Measurements from ENCODE around the gene SUN1.

Gene SUN1

GRCh38 chr7:805261-805660, 27.0 kb upstream of the SUN1 start:
- DNase-seq (ENCODE audit: low read depth in 2 of 2) = no peak

DNA sequence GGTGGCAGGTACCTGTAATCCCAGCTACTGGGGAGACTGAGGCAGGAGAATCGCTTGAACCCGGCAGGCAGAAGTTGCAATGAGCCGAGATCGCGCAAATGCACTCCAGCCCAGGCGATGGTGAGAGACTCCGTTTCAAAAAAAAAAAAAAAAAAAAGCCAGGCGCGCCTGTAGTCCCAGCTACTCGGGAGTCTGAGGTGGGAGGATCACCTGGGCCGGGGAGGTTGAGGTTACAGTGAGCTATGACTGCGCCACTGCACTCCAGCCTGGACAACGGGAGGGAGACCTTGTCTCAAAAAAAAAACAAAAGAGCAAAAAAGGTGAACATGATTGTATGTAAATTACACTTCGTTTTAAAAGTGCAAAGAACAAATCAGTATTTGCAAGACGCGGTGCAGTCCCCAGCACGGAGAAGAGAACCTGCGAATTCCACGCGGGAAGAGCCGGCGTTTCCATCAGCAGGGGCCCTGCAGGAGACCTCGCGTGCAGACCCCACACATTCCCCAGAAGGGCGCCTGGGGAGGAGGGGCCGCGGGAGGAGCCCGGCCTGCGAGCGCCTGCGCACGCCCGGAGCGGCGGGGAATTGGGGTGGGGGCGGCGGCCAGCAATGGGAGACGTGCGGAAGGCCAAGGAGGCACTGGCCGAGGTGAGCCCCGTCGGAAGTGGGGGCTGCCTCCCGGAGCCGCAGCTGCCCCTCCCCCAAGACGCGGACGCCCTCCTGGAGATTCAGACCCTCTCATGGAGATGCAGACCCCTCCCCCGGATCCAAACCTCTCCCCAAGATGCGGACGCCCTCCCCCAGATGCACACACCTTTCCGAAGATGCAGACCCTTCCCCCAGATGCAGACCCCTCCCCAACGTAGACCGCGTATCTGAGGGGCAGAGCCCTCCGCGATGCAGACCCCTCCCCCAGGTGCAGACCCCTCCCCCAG, 16.7 kb upstream of the SUN1 start:
- DNase-seq (ENCODE audit: low read depth in 2 of 2) = no peak

DNA sequence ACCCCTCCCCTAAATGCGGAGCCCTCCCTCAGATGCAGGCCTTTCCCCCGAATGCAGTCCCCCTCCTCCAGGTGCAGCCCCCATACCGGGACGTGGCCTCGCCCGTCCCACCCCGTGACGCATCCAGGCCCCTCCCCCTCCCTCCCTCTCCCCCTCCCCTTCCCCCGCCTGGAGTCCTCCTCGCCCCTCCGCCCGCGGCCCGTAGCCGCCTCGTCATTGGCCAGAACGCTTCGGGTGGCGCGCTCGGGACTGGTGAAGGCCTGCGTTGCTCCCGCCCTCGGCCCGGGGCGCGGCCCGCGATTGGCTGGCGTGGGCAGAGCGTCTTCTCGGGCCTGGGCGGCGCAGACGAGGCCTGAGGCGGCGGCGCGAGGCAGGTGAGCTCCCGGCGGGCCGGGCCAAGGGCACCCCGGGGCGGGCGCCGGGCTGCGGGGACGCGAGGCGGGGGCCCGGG, 16.0 kb upstream of the SUN1 start:
- peak; percentile 92 to 96 for DNase-seq (ENCODE audit: low read depth in 2 of 2)

DNA sequence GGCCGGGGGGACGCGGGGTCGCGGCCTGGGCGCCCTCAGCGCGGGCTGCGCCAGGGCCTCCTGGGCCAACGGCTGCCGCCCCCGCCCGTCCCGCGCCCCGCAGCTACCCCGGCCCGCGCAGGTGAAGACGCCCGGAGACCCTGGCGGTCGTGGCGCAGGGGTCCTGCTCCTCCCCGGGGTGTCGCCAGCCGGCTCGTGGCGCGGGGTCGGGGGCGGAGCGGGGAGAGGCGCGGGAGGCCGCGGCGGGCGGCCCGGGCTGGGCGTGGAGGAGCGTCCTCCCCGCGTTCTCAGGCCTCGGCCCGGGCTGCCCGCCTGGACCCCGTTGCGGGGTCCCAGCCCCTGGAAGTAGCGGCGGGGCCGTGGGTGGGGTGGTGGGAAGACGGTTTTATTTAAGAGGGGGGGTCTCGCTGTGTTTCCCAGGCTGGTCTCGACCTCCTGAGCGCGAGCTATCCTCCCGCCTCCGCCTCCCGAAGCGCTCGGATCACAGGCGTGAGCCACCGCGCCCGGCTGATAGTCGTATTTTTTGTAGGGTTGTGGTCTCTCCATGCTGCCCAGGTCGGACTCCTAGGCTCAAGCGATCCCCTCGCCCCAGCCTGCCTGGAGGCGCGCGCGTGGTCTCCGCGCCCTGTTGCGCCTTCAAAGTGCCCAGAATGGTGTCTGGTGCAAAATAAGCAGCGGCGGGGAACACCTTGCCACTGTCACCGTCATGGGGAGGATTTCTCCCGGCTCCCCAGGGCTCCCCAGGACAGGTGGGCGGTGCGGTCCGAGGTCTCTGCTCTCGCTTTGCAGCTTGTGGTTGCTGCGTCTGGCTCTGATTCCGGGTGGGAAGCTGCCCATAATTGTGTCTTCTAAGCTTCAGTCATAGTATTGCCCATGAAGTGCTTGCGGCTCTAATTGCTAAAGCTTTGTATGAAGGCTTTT, 15.3 kb upstream of the SUN1 start:
- peak; percentile 34 to 43 for DNase-seq (ENCODE audit: low read depth in 2 of 2)

- no peak for DNase-seq (ENCODE audit: low read depth in 2 of 2)
These were observed 14.1 kb upstream of the SUN1 start for GRCh38 chr7:818031-818699.

DNA sequence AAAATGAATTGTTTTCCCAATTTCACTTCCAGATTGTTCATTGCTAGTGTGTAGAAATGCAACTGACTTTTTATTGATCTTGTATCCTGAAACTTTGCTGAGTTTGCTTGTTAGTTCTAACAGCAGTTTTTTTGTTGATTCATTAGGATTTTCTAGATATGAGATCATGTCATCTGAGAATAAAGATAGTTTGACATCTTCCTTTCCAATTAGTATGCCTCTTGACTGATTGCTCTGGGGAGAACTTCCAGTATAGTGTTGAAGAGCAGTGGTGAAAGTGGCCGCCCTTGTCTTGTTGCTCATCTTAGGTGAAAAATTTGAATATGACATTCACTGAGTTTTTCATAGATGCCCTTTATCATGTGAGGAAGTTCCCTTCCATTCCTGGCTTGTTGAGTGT, 11.9 kb upstream of the SUN1 start:
- no peak for DNase-seq (ENCODE audit: low read depth in 2 of 2)

- DNase-seq (ENCODE audit: low read depth in 2 of 2) = no peak
These were observed 10.6 kb upstream of the SUN1 start for GRCh38 chr7:821688-822087.

GRCh38 chr7:822692-823276, 9.5 kb upstream of the SUN1 start:
- no peak for DNase-seq (ENCODE audit: low read depth in 2 of 2)

DNA sequence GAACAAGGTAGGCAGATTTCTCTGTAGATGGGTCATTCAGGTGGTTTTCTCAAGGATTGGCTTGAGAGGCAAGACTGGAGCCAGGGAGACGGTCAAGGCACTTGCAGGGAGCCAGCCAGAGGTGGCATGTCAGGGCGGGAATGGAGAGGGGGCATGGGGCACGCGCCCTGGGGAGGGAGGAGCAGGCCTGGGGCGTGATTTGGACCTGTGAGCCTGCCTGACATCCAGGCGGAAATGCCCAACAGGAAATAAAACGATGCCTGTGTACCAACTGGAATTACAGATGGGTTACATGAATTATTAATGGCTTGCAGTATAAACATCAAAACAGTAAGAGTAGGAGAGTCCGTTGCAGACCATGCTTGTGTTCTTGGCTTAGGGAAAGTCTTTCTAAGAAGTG, 8.6 kb upstream of the SUN1 start:
- no peak for DNase-seq (ENCODE audit: low read depth in 2 of 2)

DNA sequence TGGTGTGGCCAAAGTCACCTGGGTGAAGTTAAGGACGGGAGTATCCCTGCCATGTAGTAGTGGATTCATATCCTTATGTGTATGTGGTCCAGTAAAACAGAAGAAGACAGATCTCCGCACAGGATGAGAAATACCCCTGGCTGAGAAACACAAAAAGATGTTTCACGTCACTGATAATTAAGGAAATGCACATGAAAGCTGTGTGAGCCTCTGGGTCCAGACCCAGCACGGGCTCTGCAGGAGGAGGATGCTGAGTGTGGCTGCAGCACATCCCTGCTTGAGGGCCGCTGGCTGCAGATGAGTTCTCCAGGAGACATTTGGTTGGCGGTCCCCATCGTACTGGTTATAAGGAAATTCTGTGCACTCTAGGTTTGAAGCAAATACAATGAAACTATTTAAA, 8.2 kb upstream of the SUN1 start:
- DNase-seq (ENCODE audit: low read depth in 2 of 2) = no peak

DNA sequence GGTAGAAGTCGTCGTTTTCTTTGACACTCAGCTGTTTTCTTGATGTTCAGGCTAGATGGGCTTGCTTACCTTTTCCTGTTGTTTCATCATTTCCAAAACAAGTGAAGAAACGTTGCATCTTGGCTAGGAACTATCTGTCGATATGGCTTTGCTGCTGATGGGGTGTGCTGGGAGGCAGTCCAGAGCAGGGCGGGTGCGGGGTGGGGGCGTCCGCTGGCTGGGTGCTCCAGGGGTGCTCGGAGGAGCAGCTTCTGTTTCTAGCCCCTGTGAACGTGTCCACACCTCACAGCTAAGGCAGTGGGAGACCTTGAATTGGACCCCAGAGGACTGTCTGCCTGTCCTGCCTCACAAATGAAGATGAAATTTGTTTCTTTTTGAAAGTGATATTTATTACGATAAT, 7.6 kb upstream of the SUN1 start:
- no peak for DNase-seq (ENCODE audit: low read depth in 2 of 2)

GRCh38 chr7:825386-825785, 6.9 kb upstream of the SUN1 start:
- DNase-seq (ENCODE audit: low read depth in 2 of 2) = no peak

DNA sequence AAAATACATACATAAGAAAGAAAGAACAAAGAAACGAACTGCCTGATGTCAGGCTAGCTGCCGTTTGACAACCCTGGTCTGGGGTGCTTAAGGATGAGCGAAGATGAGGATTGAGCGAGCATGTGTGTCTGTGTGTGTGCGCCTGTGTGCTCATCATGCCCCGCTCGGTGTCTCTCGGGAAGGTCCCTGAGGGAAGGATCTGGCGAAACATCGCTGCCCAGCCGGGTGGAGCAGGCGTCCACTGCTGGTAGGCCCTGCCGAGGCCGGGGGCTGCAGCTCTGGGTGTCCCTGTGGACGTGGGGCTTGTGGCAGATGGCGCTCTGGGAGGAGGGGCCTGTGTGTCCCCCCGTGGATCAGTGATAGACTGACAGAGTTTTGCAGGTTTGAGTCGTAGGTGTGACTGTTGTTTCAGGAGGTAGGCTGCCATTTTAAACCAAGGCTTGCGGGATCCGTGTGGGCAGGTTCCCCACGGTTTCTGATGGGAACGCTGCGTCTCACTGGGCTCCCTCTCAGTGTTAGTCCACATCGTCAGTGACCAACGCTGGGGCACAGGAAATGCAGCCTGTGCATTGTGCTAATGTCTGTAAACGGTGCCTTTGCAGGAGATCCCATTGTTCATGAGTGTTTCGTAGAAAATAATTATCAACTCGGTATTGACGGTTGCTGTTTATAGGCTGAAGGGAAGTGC, 5.9 kb upstream of the SUN1 start:
- DNase-seq (ENCODE audit: low read depth in 2 of 2) = no peak

DNA sequence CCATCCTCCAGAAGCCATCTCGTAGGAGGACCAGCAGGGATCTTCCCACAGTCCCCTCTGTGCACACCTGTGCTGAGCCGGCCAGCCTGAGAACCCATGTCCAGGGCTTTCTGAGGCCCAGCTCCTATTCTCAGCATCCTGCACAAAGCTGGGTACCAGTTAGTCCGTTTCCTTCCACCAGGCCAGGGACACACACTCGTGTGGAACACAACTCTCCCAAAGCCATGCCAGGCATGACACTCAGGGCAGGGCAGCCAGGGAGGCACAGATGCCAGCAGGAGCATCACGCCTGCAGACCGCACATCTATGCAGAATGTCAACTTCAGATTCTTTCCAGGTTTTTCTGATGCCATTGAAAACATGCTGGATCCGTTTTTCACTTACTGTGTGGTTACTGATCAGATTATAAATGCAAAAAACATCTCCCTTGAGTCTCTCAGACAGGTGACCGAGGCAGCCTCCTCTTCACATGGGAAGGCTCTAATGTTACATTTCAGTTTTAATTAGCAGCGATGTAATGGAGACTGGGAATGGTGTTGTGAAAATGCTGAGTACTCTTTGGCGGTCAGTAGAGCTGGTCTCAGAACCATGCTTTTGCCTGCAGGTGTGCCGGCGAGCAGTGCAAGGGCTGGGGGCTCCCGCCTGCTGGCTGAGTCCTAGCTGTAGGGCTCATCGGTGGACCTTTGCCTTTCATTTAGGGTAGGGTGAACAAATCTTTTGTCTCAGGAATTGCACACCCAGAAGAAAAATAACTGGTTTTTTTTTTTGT, 3.3 kb upstream of the SUN1 start:
- DNase-seq (ENCODE audit: low read depth in 2 of 2) = no peak

- no peak for DNase-seq (ENCODE audit: low read depth in 2 of 2)
These were observed 2.2 kb upstream of the SUN1 start for GRCh38 chr7:830069-830468.

- DNase-seq (ENCODE audit: low read depth in 2 of 2) = no peak
These were observed 595 bp upstream of the SUN1 start for GRCh38 chr7:831596-832166.

DNA sequence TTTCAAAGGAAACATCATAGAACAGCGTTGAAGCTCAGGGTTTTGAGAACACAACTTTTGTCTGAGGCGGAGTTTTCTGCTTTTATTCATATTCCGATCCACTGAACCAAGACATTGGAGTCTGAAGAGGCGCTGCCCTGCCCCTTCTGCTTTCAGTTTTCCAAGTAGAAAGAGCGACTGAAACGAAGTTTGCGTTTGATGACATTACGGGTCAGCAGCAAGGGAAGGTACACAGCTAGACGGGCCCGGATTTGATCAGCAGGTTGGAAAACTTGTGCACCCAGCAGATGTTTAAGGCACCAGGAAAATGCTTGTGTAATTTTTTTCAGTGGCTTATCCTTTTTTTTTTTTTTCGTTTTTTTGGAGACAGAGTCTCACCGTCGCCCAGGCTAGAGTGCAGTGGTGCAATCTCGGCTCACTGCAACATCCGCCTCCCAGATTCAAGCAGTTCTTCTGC, 720 bp downstream of the SUN1 start:
- DNase-seq (ENCODE audit: low read depth in 2 of 2) = no peak

GRCh38 chr7:833601-834258, 1.5 kb downstream of the SUN1 start:
- DNase-seq (ENCODE audit: low read depth in 2 of 2) = no peak

GRCh38 chr7:834277-834676, 2.0 kb downstream of the SUN1 start:
- no peak for DNase-seq (ENCODE audit: low read depth in 2 of 2)
